Right ventricle myocardium inferior (tissue), 1 donor: ENCODE measurements around the gene SPATA7. TPM values are rescaled to one million over a fixed set of nuclear protein-coding genes. Genes with fewer than 3 reads are reported as not detected.
"Not testable (repeated sequence)": the region's sequence is repeated elsewhere in the genome, so short reads cannot be mapped to it uniquely, and the experiment has no call there.

Experiments
- ATAC-seq: fragments of 200-7000 bp; cut with Tn5 transposase; one replicate; pipeline ENCODE4 v1.9.1; 2020; ENCODE audit warnings: mild to moderate bottlenecking, moderate library complexity
- DNase-seq: peaks from one replicate; pipeline ENCODE4 v3.0.0; 2021; ENCODE audit errors: missing footprints
- intact Hi-C: fragments of 100-400 bp; cut with DNase I; formaldehyde crosslinking; loops from one replicate; pipeline ENCODE4 v1.11.0; 2022
- long read RNA-seq: library from polyadenylated mRNA; unstranded; transcript quantifications from one replicate; pipeline ENCODE4 v2.0.0, GENCODE V29; 2021
- total RNA-seq: library from RNA; stranded (reverse); fragmentation: NEBNext Ultra II Directional; extraction: Animal tissue kit (Norgen Biotek cat#: 25700); gene quantifications from one replicate; pipeline ENCODE4 v1.2.1, GENCODE V29; 2021
- donor health status: DM: no; HTN: yes; CAD: no; lungs with severe emphysema.

Gene SPATA7, protein sequence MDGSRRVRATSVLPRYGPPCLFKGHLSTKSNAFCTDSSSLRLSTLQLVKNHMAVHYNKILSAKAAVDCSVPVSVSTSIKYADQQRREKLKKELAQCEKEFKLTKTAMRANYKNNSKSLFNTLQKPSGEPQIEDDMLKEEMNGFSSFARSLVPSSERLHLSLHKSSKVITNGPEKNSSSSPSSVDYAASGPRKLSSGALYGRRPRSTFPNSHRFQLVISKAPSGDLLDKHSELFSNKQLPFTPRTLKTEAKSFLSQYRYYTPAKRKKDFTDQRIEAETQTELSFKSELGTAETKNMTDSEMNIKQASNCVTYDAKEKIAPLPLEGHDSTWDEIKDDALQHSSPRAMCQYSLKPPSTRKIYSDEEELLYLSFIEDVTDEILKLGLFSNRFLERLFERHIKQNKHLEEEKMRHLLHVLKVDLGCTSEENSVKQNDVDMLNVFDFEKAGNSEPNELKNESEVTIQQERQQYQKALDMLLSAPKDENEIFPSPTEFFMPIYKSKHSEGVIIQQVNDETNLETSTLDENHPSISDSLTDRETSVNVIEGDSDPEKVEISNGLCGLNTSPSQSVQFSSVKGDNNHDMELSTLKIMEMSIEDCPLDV
- 8.0 TPM for total RNA-seq
- long read RNA-seq, partial matches to known transcripts = 1 of 2 reads
- long read RNA-seq, other reads (novel, unspliced or antisense) = 0 of 2 reads

DNA sequence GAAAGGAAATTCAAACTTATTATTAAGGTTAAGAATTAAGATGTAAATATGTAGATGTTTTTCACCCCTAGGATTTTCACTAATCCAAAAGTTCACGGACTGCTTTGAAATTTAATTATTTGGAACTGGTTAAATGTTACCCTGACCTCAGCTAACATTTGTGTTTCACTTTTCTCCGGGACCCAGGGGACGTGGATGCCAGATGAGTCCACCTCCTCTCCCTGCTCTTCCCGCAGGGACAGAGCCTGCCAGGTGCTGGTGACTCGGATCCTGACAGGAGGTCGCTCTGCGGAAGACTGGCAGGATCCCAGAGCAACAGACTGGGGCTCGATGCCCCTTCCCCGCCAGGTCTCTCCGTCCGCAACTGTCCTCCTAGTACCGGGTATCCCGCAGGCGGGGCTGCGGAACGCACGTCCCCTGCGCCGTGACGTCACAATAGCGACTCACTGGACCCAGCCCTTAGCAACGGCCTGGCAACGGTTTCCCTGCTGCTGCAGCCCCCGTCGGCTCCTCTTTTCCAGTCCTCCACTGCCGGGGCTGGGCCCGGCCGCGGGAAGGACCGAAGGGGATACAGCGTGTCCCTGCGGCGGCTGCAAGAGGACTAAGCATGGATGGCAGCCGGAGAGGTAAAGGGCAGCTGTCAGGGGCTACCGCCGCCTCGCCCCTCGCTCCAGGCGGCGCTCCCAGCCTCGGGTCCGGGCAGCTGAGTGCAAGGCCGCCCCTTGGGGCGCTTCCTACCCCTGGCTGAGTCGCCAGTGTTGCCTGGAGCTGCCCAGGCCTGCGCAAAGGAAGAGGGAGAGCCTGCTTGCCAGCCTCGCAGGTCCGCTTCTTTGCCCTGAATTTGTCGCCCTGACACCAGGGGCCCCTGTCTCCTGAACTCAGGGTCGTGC, at the start of gene SPATA7:
SPATA7 (plus strand) TSS at position 446 of the 890 bp plus-strand sequence; CDS start at position 608, 162 bp downstream.
- intact Hi-C loops = loop anchor here (5.0 to 10.0 kb wide), 3 partner anchors 179 to 393 kb away; partner anchors contain the start of genes GALC and ZC3H14
- DNase-seq (peak; percentile 96), ATAC-seq (peak; percentile 99)

DNA sequence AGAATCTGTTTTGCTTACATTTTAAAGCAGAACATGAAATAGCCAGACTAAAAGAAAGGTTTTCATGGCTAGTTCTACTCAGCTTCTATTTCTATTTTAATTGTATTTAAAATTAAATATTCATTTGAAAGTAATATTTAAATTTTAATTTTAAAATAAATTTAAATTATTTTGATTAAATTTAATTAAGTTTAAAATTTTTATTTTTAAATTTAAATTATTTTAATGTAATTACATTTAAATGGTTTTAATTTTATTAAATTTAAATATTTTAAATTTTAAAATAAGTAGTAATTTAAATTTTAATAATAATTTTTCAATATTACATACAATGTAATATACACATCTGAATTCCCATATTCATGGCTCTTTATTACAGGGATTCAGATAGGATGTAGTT, 45.1 kb upstream of the SPATA7 start:
- intact Hi-C loops = no loop called here
- no peak for DNase-seq
- ATAC-seq = no peak

DNA sequence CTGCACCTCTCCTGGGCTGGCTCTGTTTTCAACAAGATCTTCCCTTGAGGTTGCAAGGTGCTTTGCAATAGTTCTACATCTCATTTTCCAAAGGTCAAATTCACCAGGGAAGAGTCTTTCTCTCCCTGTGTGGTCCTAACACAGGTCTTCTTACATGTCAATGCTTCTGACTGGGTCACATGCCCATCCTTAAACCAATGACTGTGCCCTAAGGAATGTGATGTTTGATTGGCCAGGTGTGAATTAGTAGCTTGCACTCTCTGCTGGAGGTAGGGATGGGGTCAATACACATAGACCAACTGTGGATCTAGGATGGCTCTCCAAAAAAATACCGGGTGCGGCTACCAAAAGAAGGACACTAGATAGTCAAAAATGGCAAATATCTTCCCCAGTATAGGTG, 42.5 kb upstream of the SPATA7 start:
- intact Hi-C loops = no loop called here
- DNase-seq (no peak), ATAC-seq (no peak)

DNA sequence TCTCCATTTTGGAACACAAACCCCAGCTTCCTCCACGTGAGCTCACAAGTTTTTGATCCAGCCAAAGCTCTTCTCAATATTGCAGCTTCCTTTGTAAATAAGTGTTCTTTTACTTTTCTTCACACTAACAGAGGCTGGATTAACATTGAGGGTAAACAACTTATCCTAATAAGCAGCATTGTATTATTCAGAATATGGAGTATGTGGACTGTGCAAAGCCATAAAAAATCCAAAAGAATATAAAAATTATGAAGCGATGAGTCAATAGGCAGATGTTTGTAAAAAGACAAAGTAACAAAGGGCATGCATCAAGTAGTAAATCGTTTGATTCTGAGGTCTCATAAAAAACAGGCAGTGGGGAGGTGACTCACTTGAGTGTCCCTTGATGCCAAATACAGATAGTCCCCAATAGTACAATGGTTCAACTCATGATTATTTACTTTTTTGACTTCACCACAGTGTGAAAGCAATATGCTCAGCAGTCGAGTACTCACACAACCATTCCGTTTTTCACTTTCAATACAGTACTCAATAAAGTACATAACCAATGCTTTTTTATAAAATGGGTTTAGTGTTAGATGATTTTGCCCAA, 39.3 kb upstream of the SPATA7 start:
- DNase-seq = no peak
- ATAC-seq = no peak
- intact Hi-C loops = no loop called here

DNA sequence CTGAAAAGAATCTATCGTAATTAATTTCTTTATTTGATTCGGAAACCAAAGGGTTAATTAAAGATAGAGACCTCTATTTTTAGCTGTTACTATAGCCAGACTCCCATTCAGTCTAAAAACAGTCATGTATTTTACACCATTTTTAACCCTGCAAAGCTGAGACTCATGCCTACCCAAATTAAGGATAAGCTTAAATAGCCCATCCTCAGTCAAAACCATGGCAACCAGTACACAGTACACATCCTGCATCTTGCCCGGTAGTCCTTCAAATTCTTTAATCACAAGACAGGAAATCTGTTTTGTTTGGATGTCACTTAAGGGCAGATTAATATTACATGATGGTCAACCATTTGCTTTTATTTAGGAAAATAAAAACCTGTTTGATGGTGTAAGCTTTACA, 36.9 kb upstream of the SPATA7 start:
- ATAC-seq = no peak
- no peak for DNase-seq
- intact Hi-C loops = no loop called here

DNA sequence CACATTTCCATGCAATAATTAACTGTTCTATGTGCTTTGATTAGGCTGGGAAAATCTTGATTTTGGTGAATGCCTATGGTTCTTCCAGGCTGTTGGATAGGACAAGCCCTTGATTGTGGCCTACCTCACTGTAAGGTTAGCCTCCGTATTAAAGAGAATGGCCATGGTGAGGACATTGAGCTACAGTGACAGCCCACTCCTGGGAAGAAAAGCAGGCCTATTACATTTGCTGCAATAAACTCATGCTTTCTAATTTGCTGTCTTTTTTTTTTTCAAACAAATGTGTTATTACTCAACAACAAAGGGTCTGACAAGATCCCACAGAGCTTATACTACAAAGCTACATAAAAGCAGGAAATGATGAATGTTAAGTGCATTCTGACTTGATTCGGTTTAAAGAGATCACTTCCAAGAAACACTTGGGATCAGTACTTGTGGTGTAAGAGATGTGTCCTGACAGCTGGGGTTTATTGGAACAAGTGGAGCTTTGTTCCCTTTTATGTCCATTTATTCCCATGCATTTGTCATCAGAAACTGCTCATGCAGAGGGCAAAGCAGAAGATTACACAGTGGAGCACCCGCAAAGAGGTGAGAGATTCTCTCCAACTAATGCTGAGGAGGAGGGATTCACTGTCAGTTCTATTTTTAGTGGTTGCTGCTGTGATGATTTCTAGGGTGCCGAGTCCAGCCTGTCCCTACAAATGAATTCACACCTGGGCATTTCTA, 33.3 kb upstream of the SPATA7 start:
- intact Hi-C loops = no loop called here
- ATAC-seq = no peak

DNA sequence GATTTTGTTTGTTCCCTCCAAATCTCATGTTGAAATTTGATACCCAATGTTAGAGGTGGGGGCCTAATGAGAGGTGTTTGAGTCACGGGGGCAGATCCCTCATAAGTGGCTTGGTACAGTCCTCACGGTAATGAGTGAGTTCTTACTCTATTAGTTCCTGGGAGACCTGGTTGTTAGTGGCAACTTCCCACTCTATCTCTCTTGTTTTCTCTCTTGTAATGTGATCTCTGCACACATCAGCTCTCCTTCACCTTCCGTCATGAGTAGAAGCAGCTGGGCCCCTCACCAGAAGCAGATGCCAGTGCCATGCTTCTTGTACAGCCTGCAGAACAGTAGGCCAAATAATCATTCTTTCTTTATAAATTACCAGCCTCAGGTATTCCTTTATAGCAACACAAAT, 32.8 kb upstream of the SPATA7 start:
- no peak for DNase-seq
- intact Hi-C loops = no loop called here
- no peak for ATAC-seq

More for the DNA sequence above, 33.3 kb upstream of the SPATA7 start:
- no peak for DNase-seq

DNA sequence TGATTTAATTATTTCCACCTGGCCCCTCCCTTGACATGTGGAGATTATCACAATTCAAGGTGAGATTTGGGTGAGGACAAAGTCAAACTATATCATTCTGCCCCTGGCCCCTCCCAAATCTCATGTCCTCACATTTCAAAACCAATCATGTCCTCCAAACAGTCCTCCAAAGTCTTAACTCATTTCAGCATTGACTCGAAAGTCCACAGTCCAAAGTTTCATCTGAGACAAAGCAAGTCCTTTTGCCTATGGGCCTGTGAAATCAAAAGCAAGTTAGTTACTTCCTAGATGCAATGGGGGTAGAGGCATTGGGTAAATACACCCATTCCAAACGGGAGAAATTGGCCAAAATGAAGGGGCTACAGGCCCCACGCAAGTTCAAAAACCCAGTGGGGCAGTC, 31.1 kb upstream of the SPATA7 start:
- ATAC-seq (no peak), DNase-seq (no peak)
- intact Hi-C loops = no loop called here

DNA sequence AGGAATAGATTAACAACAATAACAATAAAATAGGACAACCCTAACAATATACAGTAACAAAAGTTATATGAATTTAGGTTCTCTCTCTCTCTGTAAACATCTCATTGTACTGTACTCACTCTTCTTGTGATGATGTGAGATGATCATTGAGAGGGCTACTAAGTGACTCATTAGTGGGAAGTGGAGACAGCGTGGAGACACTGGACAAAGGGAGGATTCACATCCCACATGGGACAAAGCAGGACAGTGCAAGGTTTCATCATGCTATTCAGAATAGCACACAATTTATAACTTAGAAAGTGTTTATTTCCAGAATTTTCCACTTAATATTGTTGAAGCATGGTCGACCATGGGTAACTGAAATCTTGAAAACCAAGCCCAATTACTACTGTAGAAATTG, 26.0 kb upstream of the SPATA7 start:
- intact Hi-C loops = no loop called here
- DNase-seq (no peak), ATAC-seq (no peak)

DNA sequence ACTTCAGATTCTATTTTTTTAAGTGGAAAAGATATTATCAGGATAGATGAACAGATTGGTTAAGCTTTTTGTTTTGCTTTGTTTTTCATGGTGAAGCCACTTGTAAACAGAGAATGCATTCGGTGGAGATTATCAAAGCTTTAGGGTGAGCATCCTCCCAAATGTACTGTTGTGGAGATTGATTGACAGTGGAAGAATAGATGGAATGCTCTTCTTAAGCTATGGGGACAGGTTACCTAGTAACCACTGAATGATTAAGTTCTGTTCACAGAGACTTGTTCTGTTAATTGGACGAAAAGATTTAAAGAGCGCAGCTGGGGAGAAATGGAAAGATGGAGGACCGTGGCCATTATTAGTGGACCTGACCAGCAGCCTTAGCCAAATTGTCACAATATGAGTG, 21.8 kb upstream of the SPATA7 start:
- ATAC-seq (no peak), DNase-seq (no peak)
- intact Hi-C loops = no loop called here

DNA sequence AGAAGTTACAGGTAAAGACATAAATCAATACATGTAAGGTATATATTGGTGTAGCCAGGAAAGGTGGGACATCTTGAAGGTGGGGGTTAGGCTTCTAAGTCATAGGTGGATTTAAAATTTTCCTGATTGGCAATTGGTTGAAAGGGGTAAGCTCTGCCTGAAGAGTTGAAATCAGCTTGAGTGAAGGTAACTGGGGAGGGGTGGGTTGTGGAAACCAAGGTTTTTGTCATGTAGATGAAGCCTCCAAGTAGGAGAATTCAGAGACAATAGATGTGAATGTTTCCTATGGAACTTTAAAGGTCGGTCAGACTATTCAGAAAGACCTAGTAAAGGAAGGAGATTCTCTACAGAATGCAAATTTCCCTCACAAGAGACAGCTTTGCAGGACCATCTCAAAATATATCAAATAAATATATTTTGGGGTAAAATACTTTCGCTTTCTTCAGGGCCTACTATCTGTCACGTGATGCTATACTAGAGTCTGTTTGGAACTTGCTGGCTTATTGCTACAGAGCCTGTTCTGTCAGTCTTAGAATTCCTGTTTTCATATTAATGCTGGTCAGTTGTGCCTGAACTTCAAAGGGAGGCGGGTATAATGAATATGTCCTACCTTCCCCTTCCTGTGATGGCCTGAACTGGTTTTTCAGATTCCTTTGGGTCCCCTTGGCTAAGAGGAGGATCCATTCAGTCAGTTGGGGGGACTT, 20.6 kb upstream of the SPATA7 start:
- intact Hi-C loops = no loop called here
- DNase-seq (no peak), ATAC-seq (no peak)

DNA sequence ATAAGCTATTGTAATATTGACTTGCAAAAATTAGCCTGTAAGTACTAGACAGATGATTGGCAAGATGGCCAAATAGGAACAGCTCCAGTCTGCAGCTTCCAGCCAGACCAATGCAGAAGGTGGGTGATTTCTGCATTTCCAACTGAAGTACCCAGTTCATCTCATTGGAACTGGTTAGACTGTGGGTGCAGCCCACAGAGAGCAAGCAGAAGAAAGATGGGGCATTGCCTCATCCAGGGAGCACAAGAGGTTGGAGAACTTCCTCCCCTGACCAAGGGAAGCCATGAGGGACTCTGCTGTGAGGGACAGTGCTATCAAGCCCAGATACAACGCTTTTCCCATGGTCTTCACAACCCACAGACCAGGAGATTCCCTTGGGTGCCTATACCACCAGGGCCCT, 16.0 kb upstream of the SPATA7 start:
- intact Hi-C loops = no loop called here
- DNase-seq (no peak), ATAC-seq (no peak)

DNA sequence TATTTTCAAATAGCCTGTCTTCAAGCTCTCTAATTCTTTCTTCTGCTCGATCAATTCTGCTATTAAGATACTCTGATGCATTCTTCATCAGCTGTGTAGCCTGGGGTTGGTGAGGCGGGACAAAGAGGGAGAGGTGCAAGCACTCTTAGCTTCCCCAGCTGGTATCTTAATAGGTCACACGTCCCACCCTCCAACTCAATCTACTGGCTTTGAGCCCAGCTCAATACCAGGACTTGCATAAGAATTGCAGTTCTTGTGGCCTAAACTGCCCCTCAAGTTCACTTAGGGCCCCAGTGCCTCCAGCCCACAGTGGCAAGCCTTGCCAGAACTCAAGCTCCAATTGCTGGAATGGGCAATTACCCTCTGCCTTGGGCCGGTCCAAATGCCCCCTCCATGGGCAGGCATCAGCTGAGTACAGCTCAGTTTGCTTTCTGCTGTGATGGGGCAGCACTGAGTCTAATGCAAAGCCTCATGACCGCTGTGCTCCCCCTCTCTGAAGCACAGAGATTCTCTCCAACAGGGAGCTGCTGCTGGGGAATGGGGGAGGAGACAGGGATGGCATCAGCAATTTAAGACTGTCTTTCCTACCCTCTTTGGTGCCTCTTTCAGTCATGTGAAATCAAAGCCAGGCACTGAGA, 5.6 kb upstream of the SPATA7 start:
- intact Hi-C loops = loop anchor here (10.0 kb wide), 2 partner anchors 185 to 195 kb away; partner anchors contain the start of gene ZC3H14
- ATAC-seq (no peak), DNase-seq (no peak)

DNA sequence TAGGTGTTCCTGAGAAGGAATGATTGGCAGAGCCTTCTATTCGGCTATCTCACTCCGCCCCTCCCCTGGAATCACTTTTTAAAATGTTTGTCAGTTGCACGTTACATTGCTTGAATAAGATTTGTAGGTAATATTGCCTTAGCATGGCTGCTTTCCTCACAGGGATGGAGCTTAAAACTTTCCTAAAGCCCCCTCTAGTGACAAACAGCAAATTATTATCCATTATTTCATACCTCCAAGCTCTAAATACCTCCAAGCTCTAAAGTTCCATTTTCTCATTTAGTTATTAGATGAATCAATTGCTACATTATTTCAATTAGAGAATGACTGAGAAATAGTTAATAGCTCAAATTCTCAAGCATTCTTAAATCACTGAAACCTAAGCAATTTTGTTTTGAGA, 5.1 kb upstream of the SPATA7 start:
- no peak for DNase-seq
- intact Hi-C loops = loop anchor here (10.0 kb wide), 2 partner anchors 184 to 196 kb away; partner anchors contain the start of gene ZC3H14
- ATAC-seq = no peak

DNA sequence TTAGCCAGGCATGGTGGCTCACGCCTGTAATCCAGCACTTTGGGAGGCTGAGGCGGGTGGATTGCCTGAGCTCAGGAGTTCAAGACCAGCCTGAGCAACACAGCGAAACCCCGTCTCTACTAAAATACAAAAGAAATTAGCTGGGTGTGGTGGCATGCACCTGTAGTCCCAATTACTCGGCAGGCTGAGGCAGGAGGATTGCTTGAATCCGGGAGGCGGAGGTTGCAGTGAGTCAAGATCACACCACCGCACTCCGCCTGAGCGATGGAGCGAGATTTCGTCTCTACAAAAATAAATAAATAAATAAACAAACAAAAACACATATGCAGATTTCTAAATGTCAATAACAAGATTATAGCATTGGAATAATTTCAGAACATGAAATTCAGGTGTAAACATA, 3.8 kb upstream of the SPATA7 start:
- not testable (repeated sequence) for ATAC-seq
- intact Hi-C loops = loop anchor here (10.0 kb wide), 2 partner anchors 183 to 197 kb away; partner anchors contain the start of gene ZC3H14
- DNase-seq = peak; percentile 53

DNA sequence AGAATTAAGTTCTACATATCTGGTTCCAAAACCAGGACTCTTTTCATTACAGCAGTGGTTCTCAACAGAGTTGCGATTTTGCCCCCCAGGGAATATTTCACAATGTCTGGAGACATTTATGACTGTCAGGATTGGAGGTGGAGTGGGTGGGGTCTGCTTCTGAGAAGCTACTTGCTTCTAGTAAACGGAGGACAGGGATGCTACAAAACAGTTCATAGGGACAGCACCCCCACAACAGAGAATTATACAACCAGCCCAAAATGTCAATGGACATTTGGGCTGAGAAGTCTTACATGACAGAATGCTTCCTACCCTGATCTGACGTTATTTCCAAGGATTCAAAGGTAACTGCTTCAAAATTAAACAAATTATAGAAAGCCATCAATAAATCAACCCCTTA, 739 bp upstream of the SPATA7 start:
- ATAC-seq (peak; percentile 18), DNase-seq (no peak)
- intact Hi-C loops = loop anchor here (5.0 to 10.0 kb wide), 3 partner anchors 180 to 392 kb away; partner anchors contain the start of genes GALC and ZC3H14

DNA sequence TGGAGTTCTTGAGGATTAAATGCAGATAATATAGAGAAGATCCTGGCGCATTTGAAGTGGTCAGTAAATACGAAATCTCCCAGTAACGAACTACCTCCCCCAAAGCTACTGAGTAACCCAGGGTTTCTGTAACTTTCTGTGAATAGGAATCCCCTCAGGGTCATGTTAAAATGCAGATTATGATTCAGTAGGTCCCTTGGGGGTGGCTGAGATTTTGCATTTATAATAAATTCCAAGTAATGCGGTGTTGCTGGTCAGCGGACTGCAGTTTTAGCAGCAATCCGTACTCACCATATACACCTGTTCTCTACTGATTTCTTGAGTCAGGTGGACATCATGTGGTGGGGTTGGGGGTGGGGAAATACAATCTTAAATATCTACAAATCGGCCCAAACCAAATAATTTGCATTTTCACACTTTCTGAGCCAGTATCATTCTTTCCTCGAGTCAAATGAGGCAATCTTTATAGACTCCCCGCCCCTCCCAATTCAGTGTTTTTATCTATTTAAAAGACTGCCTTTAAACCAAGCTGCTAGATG, 868 bp downstream of the SPATA7 start:
- intact Hi-C loops = loop anchor here (5.0 to 10.0 kb wide), 3 partner anchors 178 to 394 kb away; partner anchors contain the start of genes GALC and ZC3H14
- DNase-seq = no peak
- no peak for ATAC-seq
